Spleen (tissue), 11 donors: ENCODE results near the gene CWF19L1. TPM values are rescaled to one million over a fixed set of nuclear protein-coding genes. Genes with fewer than 3 reads are reported as not detected.
A peak's percentile ranks its signal among the peaks of the same experiment; 100 is the strongest.

ENCODE experiments used
- DNase-seq: peaks from one replicate; pipeline ENCODE4 v3.0.0-alpha.2; 2020
- H3K27ac ChIP-seq, 8 donors: fragments of 200-600 bp; sonication (generic) in 7 of 8; 1 replicate in 4 of 8; 2 replicates in 4 of 8; pipeline versions ENCODE4 v1.5.0 to v1.8.0; 2016 to 2021; ENCODE audit warnings: inconsistent platforms in 4 of 8, mild to moderate bottlenecking in 4 of 8, moderate library complexity in 1 of 8
- H3K27me3 ChIP-seq, 7 donors: fragments of 200-600 bp; sonication (generic) in 6 of 7; replicated peaks in 1 of 7; 1 replicate in 4 of 7; 2 replicates in 3 of 7; pipeline versions ENCODE4 v1.5.0 to v1.8.0; 2016 to 2021; ENCODE audit warnings: inconsistent platforms in 3 of 7, mild to moderate bottlenecking in 1 of 7
- H3K36me3 ChIP-seq, 6 donors: fragments of 200-600 bp; sonication (generic) in 5 of 6; 1 replicate in 4 of 6; 2 replicates in 2 of 6; pipeline versions ENCODE4 v1.5.0 to v1.8.0; 2016 to 2021; ENCODE audit warnings: inconsistent platforms in 2 of 6
- H3K4me1 ChIP-seq, 6 donors: fragments of 200-600 bp; sonication (generic) in 5 of 6; 1 replicate in 3 of 6; 2 replicates in 3 of 6; pipeline versions ENCODE4 v1.5.0 to v1.8.0; 2016 to 2021; ENCODE audit warnings: inconsistent platforms in 3 of 6
- H3K4me3 ChIP-seq, 8 donors: fragments of 200-600 bp; sonication (generic) in 7 of 8; 1 replicate in 4 of 8; 2 replicates in 4 of 8; pipeline versions ENCODE4 v1.5.0 to v1.8.0; 2016 to 2021; ENCODE audit warnings: inconsistent platforms in 4 of 8, mild to moderate bottlenecking in 4 of 8, moderate library complexity in 2 of 8
- H3K9me3 ChIP-seq, 8 donors: fragments of 200-600 bp; sonication (generic) in 7 of 8; 1 replicate in 4 of 8; 2 replicates in 4 of 8; pipeline versions ENCODE4 v1.5.0 to v1.8.0; 2016 to 2021; ENCODE audit warnings: inconsistent platforms in 4 of 8
- CTCF ChIP-seq, 11 experiments: fragments of 200-600 bp in 7 of 11; fragments of 450-650 bp in 4 of 11; sonication (generic) in 4 of 11; IDR thresholded peaks in 8 of 11; conservative IDR thresholded peaks in 3 of 11; 1 replicate in 7 of 11; 2 replicates in 4 of 11; pipeline versions ENCODE4 v1.4.0 to v1.8.0; 2016 to 2021; ENCODE audit warnings: antibody characterized with exemption in 11 of 11, inconsistent platforms in 4 of 11, mild to moderate bottlenecking in 1 of 11
- POLR2A ChIP-seq, 3 donors: fragments of 450-650 bp; IDR thresholded peaks; one replicate each; pipeline ENCODE4 v1.5.1; 2017; ENCODE audit warnings: antibody characterized with exemption in 3 of 3, mild to moderate bottlenecking in 1 of 3
- POLR2AphosphoS5 ChIP-seq, 3 donors: sonication (generic); formaldehyde crosslinking; IDR thresholded peaks; one replicate each; pipeline ENCODE4 v1.5.1; 2017; ENCODE audit warnings: antibody characterized with exemption in 3 of 3
- WGBS, 5 donors: extraction: QIAGEN DNeasy Blood & Tissue Kit in 3 of 5; methylation state at CpG; one replicate each; pipeline versions ENCODE4 v1.1.5 to v1.1.7; 2013 to 2018; 5-methylcytosine and 5-hydroxymethylcytosine counted together
- intact Hi-C: fragments of 100-400 bp; cut with DNase I; formaldehyde crosslinking; loops from one replicate; pipeline ENCODE4 v1.15.0; 2023; ENCODE audit warnings: low total_unique reads
- polyA plus RNA-seq, 3 donors: library from polyadenylated mRNA; stranded (reverse); fragments of 200-250 nt; gene quantifications; one replicate each; pipeline ENCODE4 v1.2.1, GENCODE V29; 2013
- total RNA-seq, 7 donors: library from RNA; depleted of rRNA in 3 of 7; stranded (reverse); fragments of >200 nt in 3 of 7; fragmentation: NEBNext Ultra II Directional in 4 of 7; extraction: Animal tissue kit (Norgen Biotek cat#: 25700) in 4 of 7; gene quantifications; one replicate each; pipeline versions ENCODE4 v1.1.0 to v1.2.1, GENCODE V29; 2016 to 2021
- donor health status: healthy with polysubstance abuse.
- donor health status: DM: no; HTN: no; CAD: no; lungs with moderate emphysema.
- donor health status: DM: no; HTN: no; CAD: no.
- donor health status: Bipolar disorder and iron deficiency.
- donor health status: healthy.
- donor health status: DM: no; HTN: no; CAD: no.
- donor health status: DM: yes; HTN: yes; CAD: no.

CWF19L1 gene
- total and polyA plus RNA-seq, 10 donors, result 17.8 to 42.1 (median 29.9) TPM

- TF ChIP-seq POLR2AphosphoS5 (IDR thresholded peaks at IDR 0.05) (no peak), POLR2A (IDR thresholded peaks at IDR 0.05) (no peak), CTCF (IDR thresholded peaks at IDR 0.05 in 8 of 11, conservative IDR thresholded peaks at IDR 0.05 in 3 of 11) (no peak)
- H3K27ac ChIP-seq, result no peak overlapping the region
- H3K4me3 ChIP-seq, result no peak overlapping the region
- no peaks in the 10 kb centered on the region for H3K4me1 ChIP-seq
- 90 to 97% (median 95%) methylated on average over 2 of the region's 2 CpGs for WGBS, 5 donors
- no peaks in the 10 kb centered on the region for H3K27me3 ChIP-seq
- no peak for DNase-seq
- peaks cover 0 to 100% (median 77%) of the 10 kb centered on the region in 6 donors for H3K36me3 ChIP-seq
- intact Hi-C loops, result no loop called here
- no peaks in the 10 kb centered on the region for H3K9me3 ChIP-seq
These were observed 63.1 kb downstream of the CWF19L1 start for GRCh38 chr10:100204370-100204769.

- intact Hi-C loops, result no loop called here
- H3K27ac ChIP-seq, result no peak overlapping the region
- H3K36me3 ChIP-seq, result peaks cover 3 to 100% (median 74%) of the 10 kb centered on the region in 6 donors
- 93 to 100% (median 98%) methylated on average over 2 of the region's 2 CpGs for WGBS, 5 donors
- DNase-seq, result no peak
- H3K4me3 ChIP-seq, result no peak overlapping the region
- no peaks in the 10 kb centered on the region for H3K27me3 ChIP-seq
- H3K4me1 ChIP-seq, result peaks cover 0 to 8% (median 2%) of the 10 kb centered on the region in 6 donors
- H3K9me3 ChIP-seq, result no peaks in the 10 kb centered on the region
- TF ChIP-seq POLR2AphosphoS5 (IDR thresholded peaks at IDR 0.05) (no peak), POLR2A (IDR thresholded peaks at IDR 0.05) (no peak), CTCF (IDR thresholded peaks at IDR 0.05 in 8 of 11, conservative IDR thresholded peaks at IDR 0.05 in 3 of 11) (no peak)
These were observed 65.9 kb downstream of the CWF19L1 start for GRCh38 chr10:100201549-100201948.

GRCh38 chr10:100194711-100195110 lies 72.7 kb downstream of the CWF19L1 start:
- Histone ChIP-seq H3K27ac (peak overlapping the region in 2 of 8 donors; percentile 71 to 79), H3K36me3 (peaks cover 3 to 100% (median 58%) of the 10 kb centered on the region in 6 donors), H3K27me3 (no peaks in the 10 kb centered on the region), H3K9me3 (no peaks in the 10 kb centered on the region), H3K4me1 (peaks cover 0 to 36% (median 4%) of the 10 kb centered on the region in 6 donors), H3K4me3 (no peak overlapping the region)
- TF ChIP-seq CTCF (IDR thresholded peaks at IDR 0.05 in 8 of 11, conservative IDR thresholded peaks at IDR 0.05 in 3 of 11), result no peak
- no peak for TF ChIP-seq POLR2A (IDR thresholded peaks at IDR 0.05)
- TF ChIP-seq POLR2AphosphoS5 (IDR thresholded peaks at IDR 0.05), result no peak
- intact Hi-C loops, result no loop called here
- no peak for DNase-seq
- 85 to 94% (median 88%) methylated on average over 1 of the region's 1 CpG for WGBS, 5 donors

GRCh38 chr10:100192350-100192749 lies 75.1 kb downstream of the CWF19L1 start:
- TF ChIP-seq CTCF (IDR thresholded peaks at IDR 0.05 in 8 of 11, conservative IDR thresholded peaks at IDR 0.05 in 3 of 11) (no peak), POLR2A (IDR thresholded peaks at IDR 0.05) (no peak), POLR2AphosphoS5 (IDR thresholded peaks at IDR 0.05) (peak in 1 of 3 donors; percentile 66)
- Histone ChIP-seq H3K36me3 (peaks cover 0 to 91% (median 44%) of the 10 kb centered on the region in 6 donors), H3K27ac (peak overlapping the region in 7 of 8 donors; percentile 30 to 79 (median 60)), H3K4me1 (peaks cover 2 to 54% (median 17%) of the 10 kb centered on the region in 6 donors), H3K4me3 (no peak overlapping the region), H3K27me3 (no peaks in the 10 kb centered on the region), H3K9me3 (no peaks in the 10 kb centered on the region)
- no peak for DNase-seq
- 43 to 77% (median 60%) methylated on average over 2 of the region's 2 CpGs for WGBS, 5 donors
- intact Hi-C loops, result no loop called here
